GM12874 (cell line): ENCODE measurements around the gene MYO16.

Experiments used
- CTCF ChIP-seq: IDR thresholded peaks from 2 replicates; pipeline ENCODE4 v1.5.1; 2011; ENCODE audit warnings: low read depth, mild to moderate bottlenecking, control low read depth, low read length, moderate library complexity; ENCODE audit not compliant: insufficient read depth

The MYO16 gene

GRCh38 chr13:108933061-108933460, 303.6 kb downstream of the MYO16 start:
- TF ChIP-seq CTCF, result no peak

DNA sequence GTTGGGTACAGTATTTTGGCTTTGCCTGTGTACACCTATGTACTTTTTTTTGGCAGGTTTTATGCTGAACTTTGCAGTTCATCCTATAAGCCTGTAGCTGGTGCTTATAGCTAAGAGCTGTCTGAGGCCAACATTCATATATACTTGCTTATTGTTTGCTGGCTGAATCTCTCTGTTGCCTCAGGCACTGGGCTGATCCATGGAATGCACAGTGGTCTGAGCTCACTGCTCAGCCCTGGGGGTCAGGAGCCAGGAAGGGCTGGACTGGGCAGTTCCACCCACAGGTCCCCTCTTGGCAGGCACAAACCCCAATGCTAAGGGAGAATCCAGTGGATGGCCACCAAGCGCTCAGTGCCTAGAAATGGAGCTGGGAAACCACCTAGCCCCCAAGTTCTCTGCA, 308.7 kb downstream of the MYO16 start:
- no peak for TF ChIP-seq CTCF

GRCh38 chr13:108940121-108940520, 310.7 kb downstream of the MYO16 start:
- TF ChIP-seq CTCF, result no peak

- TF ChIP-seq CTCF, result no peak
These were observed 314.4 kb downstream of the MYO16 start for GRCh38 chr13:108943842-108944241.

DNA sequence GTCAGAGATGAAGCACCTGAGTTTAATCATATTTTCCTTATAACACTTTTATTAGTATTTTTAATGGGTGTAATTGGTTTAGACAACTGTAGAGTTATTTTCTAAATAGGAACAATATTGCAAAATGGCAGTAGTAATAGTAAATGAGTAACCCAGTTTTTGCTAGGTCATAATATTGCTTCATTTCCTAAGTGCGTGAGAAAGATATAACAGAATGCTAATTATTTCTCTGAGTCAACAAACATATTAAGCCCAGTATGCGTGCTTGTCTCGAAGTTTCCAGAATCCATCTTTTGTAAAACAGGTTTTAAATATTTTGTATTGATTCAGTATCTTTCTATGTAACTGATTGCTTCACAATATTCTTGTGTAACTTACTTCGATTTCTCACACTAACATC, 315.3 kb downstream of the MYO16 start:
- no peak for TF ChIP-seq CTCF

GRCh38 chr13:108947551-108948030, 318.2 kb downstream of the MYO16 start:
- TF ChIP-seq CTCF, result no peak

DNA sequence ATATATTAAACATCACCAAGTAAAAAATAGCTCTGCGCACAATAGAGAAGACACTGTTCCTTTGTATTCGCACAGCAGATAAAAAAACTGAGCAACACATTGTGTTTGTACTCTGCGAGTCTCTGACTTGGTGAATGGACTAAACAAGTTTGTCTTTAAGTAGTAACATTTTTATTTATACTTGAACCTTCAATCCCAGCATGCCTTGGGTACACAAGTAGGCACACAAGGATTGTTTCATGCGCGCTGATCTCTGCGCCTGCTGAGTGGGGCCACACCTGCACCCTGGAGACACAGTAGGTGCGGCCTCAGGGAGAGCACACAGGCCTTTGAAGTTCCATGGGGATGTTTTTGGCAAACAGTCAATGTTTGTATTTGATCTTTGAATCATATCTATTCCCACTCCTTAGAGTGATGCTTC, 318.9 kb downstream of the MYO16 start:
- no peak for TF ChIP-seq CTCF
